Measurements from ENCODE around the gene USP10. TPM values are rescaled to one million over a fixed set of nuclear protein-coding genes. Genes with fewer than 3 reads are reported as not detected.

The USP10 gene
- total and polyA plus RNA-seq, 9 donors, result 30.6 to 73.4 (median 57.3) TPM

DNA sequence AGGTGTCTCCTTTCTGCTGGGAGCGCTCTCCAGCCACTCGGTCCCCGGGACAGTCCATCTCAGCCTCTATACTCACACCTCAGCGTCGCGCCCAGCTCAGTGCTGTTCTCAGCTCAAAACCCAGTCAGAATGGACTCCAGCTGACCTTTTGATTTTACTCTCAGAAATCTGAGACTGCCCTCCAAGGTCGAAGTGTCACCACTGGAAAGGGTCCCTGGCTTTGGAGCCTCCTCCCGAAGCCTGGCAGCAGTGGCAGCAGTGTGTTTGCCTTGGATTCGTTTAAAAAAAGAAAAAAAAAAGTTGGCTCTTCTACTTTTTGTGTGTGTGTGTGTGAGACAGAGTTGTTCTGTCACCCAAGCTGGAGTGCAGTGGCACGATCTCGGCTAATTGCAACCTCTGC, 41.1 kb upstream of the USP10 start:
- Histone ChIP-seq H3K27me3 (ENCODE audit: control insufficient read depth, insufficient read depth, low read length) (no peaks in the 10 kb centered on the region), H3K9me3 (replicated peaks; ENCODE audit: control insufficient read depth, low read depth, low read length) (no peaks in the 10 kb centered on the region), H3K36me3 (ENCODE audit: control insufficient read depth, insufficient read depth, low read length) (peaks cover 67% of the 10 kb centered on the region), H3K4me1 (ENCODE audit: control insufficient read depth, insufficient read depth, low read length) (no peaks in the 10 kb centered on the region), H3K4me3 (ENCODE audit: low read length) (no peak overlapping the region), H3K27ac (ENCODE audit: low read length) (no peak overlapping the region)
- DNase-seq, result no peak
- WGBS (ENCODE audit: insufficient coverage), result 81% methylated on average over 7 of the region's 11 CpGs

GRCh38 chr16:84659656-84660300, 40.0 kb upstream of the USP10 start:
- peaks cover 74% of the 10 kb centered on the region for H3K36me3 ChIP-seq (ENCODE audit: control insufficient read depth, insufficient read depth, low read length)
- H3K27me3 ChIP-seq (ENCODE audit: control insufficient read depth, insufficient read depth, low read length), result no peaks in the 10 kb centered on the region
- H3K4me3 ChIP-seq (ENCODE audit: low read length), result no peak overlapping the region
- H3K27ac ChIP-seq (ENCODE audit: low read length), result no peak overlapping the region
- no peaks in the 10 kb centered on the region for H3K4me1 ChIP-seq (ENCODE audit: control insufficient read depth, insufficient read depth, low read length)
- H3K9me3 ChIP-seq (replicated peaks; ENCODE audit: control insufficient read depth, low read depth, low read length), result no peaks in the 10 kb centered on the region
- WGBS (ENCODE audit: insufficient coverage), result 95% methylated on average over 25 of the region's 27 CpGs
- no peak for DNase-seq

- H3K4me1 ChIP-seq (ENCODE audit: control insufficient read depth, insufficient read depth, low read length), result no peaks in the 10 kb centered on the region
- H3K4me3 ChIP-seq (ENCODE audit: low read length), result no peak overlapping the region
- no peaks in the 10 kb centered on the region for H3K9me3 ChIP-seq (replicated peaks; ENCODE audit: control insufficient read depth, low read depth, low read length)
- 90% methylated on average over 6 of the region's 7 CpGs for WGBS (ENCODE audit: insufficient coverage)
- DNase-seq, result no peak
- no peak overlapping the region for H3K27ac ChIP-seq (ENCODE audit: low read length)
- H3K36me3 ChIP-seq (ENCODE audit: control insufficient read depth, insufficient read depth, low read length), result peaks cover 74% of the 10 kb centered on the region
- no peaks in the 10 kb centered on the region for H3K27me3 ChIP-seq (ENCODE audit: control insufficient read depth, insufficient read depth, low read length)
These were observed 38.8 kb upstream of the USP10 start for GRCh38 chr16:84660973-84661372.

GRCh38 chr16:84661418-84662060, 38.3 kb upstream of the USP10 start:
- no peak overlapping the region for H3K27ac ChIP-seq (ENCODE audit: low read length)
- no peaks in the 10 kb centered on the region for H3K9me3 ChIP-seq (replicated peaks; ENCODE audit: control insufficient read depth, low read depth, low read length)
- H3K4me1 ChIP-seq (ENCODE audit: control insufficient read depth, insufficient read depth, low read length), result no peaks in the 10 kb centered on the region
- no peaks in the 10 kb centered on the region for H3K27me3 ChIP-seq (ENCODE audit: control insufficient read depth, insufficient read depth, low read length)
- no peak for DNase-seq
- 93% methylated on average over 51 of the region's 51 CpGs for WGBS (ENCODE audit: insufficient coverage)
- no peak overlapping the region for H3K4me3 ChIP-seq (ENCODE audit: low read length)
- H3K36me3 ChIP-seq (ENCODE audit: control insufficient read depth, insufficient read depth, low read length), result peaks cover 77% of the 10 kb centered on the region

DNA sequence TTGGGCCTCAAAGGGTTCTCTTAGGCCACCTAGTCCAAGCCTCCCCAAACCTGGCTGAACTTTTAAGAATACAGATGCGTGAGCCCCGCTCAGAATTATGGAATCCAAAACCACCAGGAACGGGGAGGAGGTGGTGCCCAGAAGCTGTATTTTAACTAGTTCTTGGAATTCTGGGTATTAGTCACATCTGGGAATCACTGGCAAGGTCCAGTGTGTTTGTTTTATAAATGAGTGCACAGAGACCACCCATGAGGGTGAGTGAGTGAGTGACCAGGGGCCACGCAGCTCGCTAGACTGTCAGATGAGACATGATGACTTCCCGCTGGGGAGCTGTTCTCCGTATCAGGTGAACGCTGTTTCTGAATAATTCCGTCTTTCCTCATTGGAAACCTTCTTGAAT, 37.3 kb upstream of the USP10 start:
- peaks cover 69% of the 10 kb centered on the region for H3K36me3 ChIP-seq (ENCODE audit: control insufficient read depth, insufficient read depth, low read length)
- no peak for DNase-seq
- H3K27me3 ChIP-seq (ENCODE audit: control insufficient read depth, insufficient read depth, low read length), result no peaks in the 10 kb centered on the region
- H3K27ac ChIP-seq (ENCODE audit: low read length), result no peak overlapping the region
- H3K4me1 ChIP-seq (ENCODE audit: control insufficient read depth, insufficient read depth, low read length), result no peaks in the 10 kb centered on the region
- 86% methylated on average over 4 of the region's 9 CpGs for WGBS (ENCODE audit: insufficient coverage)
- no peak overlapping the region for H3K4me3 ChIP-seq (ENCODE audit: low read length)
- no peaks in the 10 kb centered on the region for H3K9me3 ChIP-seq (replicated peaks; ENCODE audit: control insufficient read depth, low read depth, low read length)

- H3K36me3 ChIP-seq (ENCODE audit: control insufficient read depth, insufficient read depth, low read length), result peaks cover 58% of the 10 kb centered on the region
- WGBS (ENCODE audit: insufficient coverage), result 50% methylated on average over 3 of the region's 9 CpGs
- H3K9me3 ChIP-seq (replicated peaks; ENCODE audit: control insufficient read depth, low read depth, low read length), result no peaks in the 10 kb centered on the region
- DNase-seq, result no peak
- no peaks in the 10 kb centered on the region for H3K4me1 ChIP-seq (ENCODE audit: control insufficient read depth, insufficient read depth, low read length)
- H3K27ac ChIP-seq (ENCODE audit: low read length), result no peak overlapping the region
- H3K27me3 ChIP-seq (ENCODE audit: control insufficient read depth, insufficient read depth, low read length), result no peaks in the 10 kb centered on the region
- H3K4me3 ChIP-seq (ENCODE audit: low read length), result no peak overlapping the region
These were observed 36.2 kb upstream of the USP10 start for GRCh38 chr16:84663433-84664101.

- H3K4me1 ChIP-seq (ENCODE audit: control insufficient read depth, insufficient read depth, low read length), result no peaks in the 10 kb centered on the region
- H3K27me3 ChIP-seq (ENCODE audit: control insufficient read depth, insufficient read depth, low read length), result no peaks in the 10 kb centered on the region
- peaks cover 43% of the 10 kb centered on the region for H3K36me3 ChIP-seq (ENCODE audit: control insufficient read depth, insufficient read depth, low read length)
- 80% methylated on average over 1 of the region's 2 CpGs for WGBS (ENCODE audit: insufficient coverage)
- no peaks in the 10 kb centered on the region for H3K9me3 ChIP-seq (replicated peaks; ENCODE audit: control insufficient read depth, low read depth, low read length)
- H3K4me3 ChIP-seq (ENCODE audit: low read length), result no peak overlapping the region
- no peak overlapping the region for H3K27ac ChIP-seq (ENCODE audit: low read length)
- DNase-seq, result no peak
These were observed 34.4 kb upstream of the USP10 start for GRCh38 chr16:84665359-84665758.

DNA sequence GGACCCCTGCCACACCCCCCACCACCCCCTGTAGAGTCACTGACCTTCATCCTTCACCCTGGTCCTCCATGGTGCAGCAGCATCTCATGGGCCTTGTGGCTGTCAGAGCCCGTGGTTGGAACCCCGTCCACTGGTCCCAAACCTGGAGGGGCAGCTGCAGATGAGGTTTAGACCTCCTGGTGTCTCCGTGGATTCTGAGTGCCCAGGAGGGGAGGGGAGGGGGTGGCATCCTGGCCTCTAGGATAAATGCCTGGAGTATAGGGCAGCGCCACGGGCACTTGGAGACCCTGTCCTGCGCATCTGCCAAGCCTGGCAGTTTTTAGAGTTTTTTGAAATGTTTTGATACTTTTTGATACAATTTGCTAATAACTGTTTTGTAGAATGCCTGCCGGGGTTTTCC, 34.0 kb upstream of the USP10 start:
- DNase-seq, result no peak
- Histone ChIP-seq H3K4me3 (ENCODE audit: low read length) (no peak overlapping the region), H3K4me1 (ENCODE audit: control insufficient read depth, insufficient read depth, low read length) (no peaks in the 10 kb centered on the region), H3K9me3 (replicated peaks; ENCODE audit: control insufficient read depth, low read depth, low read length) (no peaks in the 10 kb centered on the region), H3K27ac (ENCODE audit: low read length) (no peak overlapping the region), H3K36me3 (ENCODE audit: control insufficient read depth, insufficient read depth, low read length) (peaks cover 39% of the 10 kb centered on the region), H3K27me3 (ENCODE audit: control insufficient read depth, insufficient read depth, low read length) (no peaks in the 10 kb centered on the region)
- WGBS (ENCODE audit: insufficient coverage), result 82% methylated on average over 6 of the region's 7 CpGs

GRCh38 chr16:84667600-84668309, 32.0 kb upstream of the USP10 start:
- no peak overlapping the region for H3K27ac ChIP-seq (ENCODE audit: low read length)
- H3K4me3 ChIP-seq (ENCODE audit: low read length), result no peak overlapping the region
- no peaks in the 10 kb centered on the region for H3K9me3 ChIP-seq (replicated peaks; ENCODE audit: control insufficient read depth, low read depth, low read length)
- peaks cover 20% of the 10 kb centered on the region for H3K36me3 ChIP-seq (ENCODE audit: control insufficient read depth, insufficient read depth, low read length)
- H3K27me3 ChIP-seq (ENCODE audit: control insufficient read depth, insufficient read depth, low read length), result no peaks in the 10 kb centered on the region
- 75% methylated on average over 13 of the region's 16 CpGs for WGBS (ENCODE audit: insufficient coverage)
- no peak for DNase-seq
- H3K4me1 ChIP-seq (ENCODE audit: control insufficient read depth, insufficient read depth, low read length), result no peaks in the 10 kb centered on the region

DNA sequence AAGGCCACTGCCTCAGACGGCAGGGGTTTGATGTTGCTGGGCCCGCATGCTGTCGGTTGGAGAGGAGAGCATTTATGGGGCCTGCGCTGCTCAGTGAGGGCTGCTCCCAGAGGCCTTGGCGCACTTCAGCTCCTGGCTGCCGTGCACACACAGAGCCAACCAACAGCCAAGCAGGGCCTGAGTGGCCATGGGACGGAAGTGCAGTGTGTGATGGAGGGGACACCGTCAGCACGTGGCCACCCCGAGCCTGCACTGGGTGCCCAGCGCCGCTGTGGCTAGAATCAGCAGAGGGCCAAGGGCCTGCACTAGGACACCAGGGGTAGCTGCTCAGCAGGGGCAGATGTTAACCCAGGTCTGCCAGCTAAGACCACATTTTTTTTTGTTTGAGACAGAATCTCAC, 29.7 kb upstream of the USP10 start:
- Histone ChIP-seq H3K4me1 (ENCODE audit: control insufficient read depth, insufficient read depth, low read length) (peaks cover 3% of the 10 kb centered on the region), H3K27ac (ENCODE audit: low read length) (no peak overlapping the region), H3K4me3 (ENCODE audit: low read length) (no peak overlapping the region), H3K27me3 (ENCODE audit: control insufficient read depth, insufficient read depth, low read length) (no peaks in the 10 kb centered on the region), H3K36me3 (ENCODE audit: control insufficient read depth, insufficient read depth, low read length) (peaks cover 8% of the 10 kb centered on the region), H3K9me3 (replicated peaks; ENCODE audit: control insufficient read depth, low read depth, low read length) (no peaks in the 10 kb centered on the region)
- DNase-seq, result no peak
- 72% methylated on average over 12 of the region's 12 CpGs for WGBS (ENCODE audit: insufficient coverage)

Data from muscle of leg (tissue), 11 donors.